Activated gamma-delta T cell treated with Interleukin-2 at 50 U/mL for 16 hours (primary cell): ENCODE results near the gene PDSS2.
"Not testable (repeated sequence)": the region's sequence is repeated elsewhere in the genome, so short reads cannot be mapped to it uniquely, and the experiment has no call there.

Experiments
- DNase-seq: peaks from one replicate; pipeline ENCODE4 v3.0.0-alpha.2; 2020

The PDSS2 gene

DNA sequence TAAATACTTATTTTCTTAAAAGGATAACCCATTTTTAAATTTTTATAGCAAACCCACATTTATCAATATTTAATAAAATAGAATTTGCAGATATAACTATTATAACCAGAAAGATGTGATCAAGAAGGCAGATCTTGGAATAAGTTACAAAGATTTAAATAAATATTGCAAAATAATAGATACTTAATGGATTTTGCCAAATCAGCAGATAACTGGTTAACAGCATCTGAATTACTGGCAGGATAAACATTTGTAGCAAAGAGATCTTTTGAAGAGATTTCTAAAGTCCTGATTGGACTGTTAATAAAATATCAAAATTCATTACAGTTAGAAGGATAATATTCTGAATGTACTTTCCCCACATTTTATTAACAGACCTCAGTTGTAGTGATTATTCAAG is 144.2 kb downstream of the PDSS2 start:
- no peak for DNase-seq

DNA sequence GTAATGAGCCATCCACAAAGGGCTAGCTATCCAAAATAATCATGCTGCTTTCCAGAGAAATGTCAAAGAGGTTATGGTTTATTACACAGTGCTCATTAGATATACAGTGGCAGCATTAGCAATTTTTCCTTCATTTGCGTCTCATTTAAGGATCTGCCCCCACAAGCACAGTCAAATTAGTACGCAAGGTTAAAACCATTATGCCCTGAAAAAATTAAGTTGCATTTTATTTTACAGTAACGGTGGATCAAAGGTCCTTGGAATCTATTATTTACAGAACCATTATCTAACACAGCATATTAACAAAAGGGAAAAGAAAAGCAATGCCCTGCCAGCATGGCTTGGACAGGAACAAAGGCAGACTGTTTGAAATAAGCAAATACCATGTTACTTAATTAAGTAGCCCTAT is 144.8 kb downstream of the PDSS2 start:
- DNase-seq = no peak

DNA sequence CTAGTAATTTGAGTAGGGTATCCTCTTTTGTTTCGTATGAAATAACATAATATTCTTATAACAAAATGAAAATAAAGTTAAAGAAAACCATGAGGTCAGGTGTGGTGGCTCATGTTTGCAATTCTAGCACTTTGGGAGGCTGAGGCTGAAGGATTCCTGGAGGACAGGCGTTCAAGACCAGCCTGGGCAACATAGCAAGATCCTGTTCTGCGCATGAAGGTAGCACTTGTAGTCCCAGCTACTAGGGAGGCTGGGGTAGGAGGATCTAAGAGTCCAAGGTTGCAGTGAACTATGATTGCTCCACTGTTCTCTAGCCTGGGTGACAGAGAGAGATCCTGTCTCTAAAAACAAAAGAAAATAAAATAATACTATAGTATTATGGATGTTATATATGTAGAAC is 145.6 kb downstream of the PDSS2 start:
- no peak for DNase-seq

DNA sequence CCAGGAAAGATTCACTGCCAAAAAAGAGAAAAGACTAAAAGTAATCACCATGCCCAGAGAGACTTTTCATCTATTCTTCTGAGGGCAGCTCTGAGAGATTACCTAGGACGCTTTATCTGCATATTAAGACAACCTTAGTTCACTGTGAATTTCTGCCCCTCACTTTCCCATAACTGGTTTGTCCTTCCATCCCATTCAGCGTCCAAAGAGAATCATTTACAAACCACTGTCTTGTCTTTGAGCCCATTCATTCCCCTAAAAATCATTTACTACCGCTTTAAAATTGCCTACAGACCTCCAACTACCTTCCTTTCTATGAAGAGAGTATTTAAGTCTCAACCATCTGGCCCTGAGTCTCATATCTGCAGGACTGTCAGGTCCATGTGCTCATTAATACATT is 149.0 kb downstream of the PDSS2 start:
- DNase-seq = no peak

DNA sequence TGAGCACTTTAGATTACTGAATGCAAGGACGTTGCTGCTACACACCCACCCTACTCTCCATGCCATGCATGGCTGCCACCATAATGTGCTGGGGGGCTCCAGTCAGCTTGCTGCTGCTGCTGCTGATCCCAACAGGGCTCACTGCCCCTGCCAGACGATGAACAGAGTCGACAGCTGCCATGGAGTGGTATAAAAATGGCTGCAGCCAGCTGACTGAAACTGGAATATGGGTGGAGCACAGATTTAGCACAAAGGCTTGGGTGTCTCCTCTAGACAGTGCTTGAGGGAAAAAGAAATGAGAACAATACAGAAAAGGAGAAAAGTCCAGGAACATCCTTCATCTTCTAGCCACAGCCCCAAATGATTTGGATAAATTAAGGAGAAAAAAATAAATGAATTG is 150.7 kb downstream of the PDSS2 start:
- DNase-seq = no peak

DNA sequence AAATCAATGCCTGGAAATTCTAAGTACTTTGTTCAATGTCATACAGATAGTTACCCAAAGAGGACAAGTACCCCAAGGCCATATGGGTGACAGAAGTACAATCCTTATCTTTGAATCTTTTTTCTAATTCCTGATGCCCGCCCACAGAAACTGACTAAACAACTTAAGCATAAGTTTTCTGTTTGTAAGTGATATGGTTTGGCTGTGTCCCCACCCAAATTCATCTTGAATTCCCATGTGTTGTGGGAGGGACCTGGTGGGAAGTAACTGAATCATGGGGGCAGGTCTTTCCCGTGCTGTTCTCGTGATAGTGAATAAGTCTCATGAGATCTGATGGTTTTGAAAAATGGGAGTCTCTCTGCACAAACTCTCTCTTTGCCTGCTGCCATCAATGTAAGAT is 153.4 kb downstream of the PDSS2 start:
- DNase-seq = not testable (repeated sequence)

DNA sequence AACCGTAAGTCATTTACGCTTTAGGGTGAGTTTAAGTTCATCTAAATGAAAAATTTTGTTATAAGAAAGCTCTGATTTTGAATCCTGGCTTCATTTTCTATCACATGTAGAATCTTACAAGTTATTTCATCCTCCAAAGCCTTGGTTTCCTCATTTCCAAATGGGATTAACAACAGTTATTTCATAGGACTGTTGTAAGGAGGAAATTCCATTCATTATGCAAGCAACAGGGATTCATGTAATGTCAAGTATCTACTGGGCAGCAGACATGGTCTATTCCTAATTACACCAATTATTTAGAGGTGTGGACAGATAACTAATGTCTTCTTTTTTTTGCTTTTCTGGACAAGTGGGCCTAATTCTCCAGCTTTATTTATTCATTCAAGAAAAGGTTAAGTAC is 154.0 kb downstream of the PDSS2 start:
- DNase-seq = no peak

DNA sequence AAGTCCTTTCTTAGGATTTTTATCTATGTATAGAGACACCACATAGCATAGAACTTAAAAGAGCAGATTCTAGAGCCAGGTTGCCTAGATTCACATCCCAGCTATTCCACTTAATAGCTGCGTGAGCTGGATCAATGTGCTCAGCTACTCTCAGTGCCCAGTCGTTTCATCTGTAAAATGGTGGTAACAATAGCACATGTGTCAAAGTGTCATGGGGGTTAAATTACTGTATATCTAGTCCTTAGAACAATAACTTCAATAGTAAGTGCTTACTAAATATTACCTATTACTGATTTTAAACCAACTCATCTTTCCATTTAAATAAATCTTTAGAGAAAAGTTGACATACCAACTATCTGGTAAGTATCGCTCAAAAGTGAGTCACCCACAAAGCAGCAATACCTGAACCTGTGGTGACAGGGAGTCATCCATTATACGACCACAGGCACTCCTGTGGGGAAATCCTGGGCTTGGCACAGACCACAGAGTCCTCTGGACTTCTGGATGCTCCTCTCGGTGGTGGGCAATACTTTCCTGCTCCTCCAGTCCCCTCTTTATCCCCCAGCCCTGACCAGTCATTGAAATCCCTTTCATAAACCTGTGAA is 154.8 kb downstream of the PDSS2 start:
- DNase-seq = no peak

DNA sequence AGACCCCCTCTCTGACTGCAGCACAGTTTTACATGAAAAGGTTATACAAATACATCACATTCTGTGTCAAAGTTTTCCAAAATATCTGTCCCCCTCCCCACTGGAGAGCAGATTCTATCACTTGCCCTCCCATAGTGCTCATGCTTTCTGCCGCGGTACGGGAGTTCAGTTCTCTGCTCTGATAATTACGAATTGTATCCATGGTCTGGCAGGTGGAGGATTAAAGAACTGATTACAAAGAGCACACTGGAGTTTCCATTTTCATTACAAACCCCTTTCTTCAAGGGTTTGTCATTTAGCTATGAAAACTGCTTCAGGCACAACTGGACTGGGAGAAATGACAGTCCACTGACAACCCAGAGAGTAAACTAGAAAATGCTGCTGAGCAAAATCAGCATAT is 166.0 kb downstream of the PDSS2 start:
- no peak for DNase-seq

DNA sequence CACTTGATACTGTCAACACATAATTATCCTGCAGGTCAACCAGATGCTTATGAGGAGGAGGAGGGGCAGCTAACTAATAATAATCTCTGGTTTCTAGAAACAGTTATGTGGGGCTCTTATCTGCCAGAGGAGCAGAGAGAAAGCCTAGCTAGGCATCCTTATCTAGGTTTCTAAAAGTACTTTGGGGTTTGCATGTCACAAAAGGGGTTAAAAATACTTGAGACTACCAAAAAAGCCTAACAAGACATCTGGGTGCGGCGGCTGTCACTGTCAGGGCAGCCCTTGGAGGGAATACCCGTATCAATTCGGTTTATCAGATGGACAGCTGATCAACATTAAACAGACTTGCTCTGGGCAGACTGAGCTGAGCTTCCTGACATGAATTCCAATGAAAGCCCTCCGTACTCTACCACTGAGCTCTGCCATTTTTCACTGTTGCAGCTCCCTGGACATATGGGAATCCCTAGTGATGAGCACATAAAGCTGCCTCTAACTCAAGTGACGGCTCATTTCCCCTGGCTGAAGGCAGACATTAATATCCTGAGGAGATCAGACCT is 166.6 kb downstream of the PDSS2 start:
- DNase-seq = no peak

DNA sequence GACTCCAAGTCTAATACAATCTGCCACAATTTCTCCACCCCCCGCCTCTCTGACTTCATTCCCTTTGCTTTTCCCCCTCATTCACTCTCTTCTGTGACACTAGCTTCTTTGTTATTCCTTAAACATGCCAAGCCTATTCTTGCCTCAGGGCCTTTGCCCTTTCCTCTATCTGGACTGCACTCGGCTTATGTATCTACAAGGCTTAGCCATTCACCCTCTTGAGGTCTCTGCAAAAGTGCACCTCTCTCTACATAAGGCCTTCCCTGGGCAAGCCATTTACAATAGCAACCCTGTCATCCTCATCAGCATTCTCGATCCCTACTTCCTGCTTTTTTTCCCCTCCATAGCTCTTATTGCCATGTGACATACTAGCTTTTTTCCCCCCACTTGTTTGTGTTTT is 168.9 kb downstream of the PDSS2 start:
- DNase-seq = no peak

DNA sequence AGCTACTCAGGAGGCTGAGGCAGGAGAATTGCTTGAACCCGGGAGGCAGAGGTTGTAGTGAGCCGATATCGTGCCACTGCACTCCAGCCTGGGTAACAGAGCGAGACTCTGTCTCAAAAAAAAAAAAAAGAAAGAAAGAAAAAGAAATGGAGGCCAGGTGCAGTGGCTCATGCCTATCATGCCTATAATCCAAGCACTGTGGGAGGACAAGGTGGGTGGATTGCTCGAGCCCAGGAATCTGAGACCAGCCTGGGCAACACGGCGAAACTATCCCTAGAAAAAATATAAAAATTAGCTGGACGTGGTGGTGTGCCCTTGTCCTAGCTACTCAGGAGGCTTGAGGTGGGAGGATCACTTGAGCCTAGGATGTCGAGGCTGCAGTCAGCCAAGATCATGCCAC is 170.1 kb downstream of the PDSS2 start:
- DNase-seq = not testable (repeated sequence)

DNA sequence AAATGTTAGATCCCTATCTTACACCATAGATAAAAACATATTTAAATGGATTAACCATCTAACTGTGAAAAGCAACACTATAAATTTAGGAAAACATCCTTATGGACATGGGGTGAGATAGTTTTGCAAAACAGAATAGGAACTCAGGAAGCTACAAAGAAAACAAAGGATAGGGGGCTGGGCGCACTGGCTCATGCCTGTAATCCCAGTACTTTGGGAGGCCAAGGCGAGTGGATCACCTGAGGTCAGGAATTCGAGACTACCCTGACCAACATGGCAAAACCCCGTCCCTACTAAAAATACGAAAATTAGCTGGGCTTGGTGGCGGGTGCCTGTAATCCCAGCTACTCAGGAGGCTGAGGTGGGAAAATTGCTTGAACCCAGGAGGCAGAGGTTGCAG is 173.7 kb downstream of the PDSS2 start:
- DNase-seq = not testable (repeated sequence)

DNA sequence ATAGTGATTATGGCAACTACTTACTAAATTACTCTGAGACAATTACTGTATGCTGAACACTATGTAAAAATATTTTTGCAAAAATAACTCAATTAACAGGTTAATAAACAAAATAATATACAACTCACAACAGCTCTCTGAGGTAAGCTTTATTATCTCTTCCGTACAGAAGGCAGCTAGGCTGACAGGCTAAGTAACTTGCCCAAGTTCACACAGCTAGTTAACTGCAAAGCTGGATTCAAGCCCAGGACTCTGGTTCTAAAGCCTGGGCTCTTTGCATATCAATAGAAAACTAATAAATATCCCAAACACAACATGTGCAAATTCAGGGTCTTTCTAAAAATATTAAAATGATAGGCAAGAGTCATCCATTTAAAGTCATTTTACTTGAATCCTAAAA is 174.6 kb downstream of the PDSS2 start:
- no peak for DNase-seq

DNA sequence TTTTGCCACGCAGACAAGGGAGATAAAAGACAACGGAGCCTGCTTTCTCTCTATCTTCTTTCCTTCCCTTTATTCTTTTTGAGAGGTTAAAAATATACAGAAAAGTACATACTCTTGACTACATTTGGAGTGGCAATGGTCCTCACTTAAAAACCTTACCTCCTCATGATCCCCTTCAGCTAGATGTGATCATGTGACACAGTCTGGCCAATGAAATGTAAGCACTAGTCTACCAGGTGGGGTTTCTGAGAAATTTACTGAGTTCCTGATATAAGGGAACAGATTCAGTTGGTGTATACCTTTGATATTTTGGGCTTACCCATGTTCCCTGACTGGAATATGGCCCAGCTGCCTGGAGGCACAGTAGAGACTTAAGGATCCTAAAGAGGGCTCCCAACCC is 178.6 kb downstream of the PDSS2 start:
- DNase-seq = no peak

DNA sequence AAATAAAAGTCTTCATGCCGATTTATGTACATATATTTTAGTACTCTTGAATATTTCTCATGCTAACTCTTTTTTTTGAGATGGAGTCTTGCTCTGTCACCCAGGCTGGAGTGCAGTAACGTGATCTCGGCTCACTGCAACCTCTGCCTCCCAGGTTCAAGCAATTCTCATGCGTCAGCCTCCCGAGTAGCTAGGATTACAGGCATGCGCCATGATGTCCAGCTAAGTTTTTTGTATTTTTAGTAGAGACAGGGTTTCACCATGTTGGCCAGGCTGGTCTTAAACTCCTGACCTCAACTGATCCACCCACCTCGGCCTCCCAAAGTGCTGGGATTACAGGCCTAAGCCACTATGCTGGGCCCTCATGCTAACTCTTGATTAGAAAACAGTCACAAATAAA is 179.4 kb downstream of the PDSS2 start:
- not testable (repeated sequence) for DNase-seq

DNA sequence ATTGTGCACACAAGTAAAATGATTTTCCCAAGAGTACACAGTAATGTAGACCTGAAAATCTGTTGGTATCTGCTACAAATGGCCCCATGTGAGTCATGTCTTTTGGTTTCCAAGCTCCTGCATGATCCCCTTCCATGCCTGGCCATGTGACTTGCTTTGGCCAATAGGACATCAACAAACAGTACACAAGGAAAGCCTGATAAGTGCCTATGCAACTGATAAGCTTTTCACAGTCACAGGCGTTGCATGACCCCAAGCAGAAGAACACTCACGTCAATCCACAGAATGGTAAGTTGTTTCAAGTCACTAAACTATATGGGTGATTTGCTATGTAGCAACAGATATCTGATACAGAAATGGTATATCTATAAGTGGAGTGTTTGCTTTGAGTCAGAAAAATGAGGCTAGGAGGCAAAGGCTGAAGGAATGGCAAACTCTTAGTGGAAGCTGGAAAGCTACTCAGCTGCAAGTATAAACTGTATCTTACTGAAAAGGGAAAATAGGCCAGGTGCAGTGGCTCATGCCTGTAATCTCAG is 184.0 kb downstream of the PDSS2 start:
- DNase-seq = no peak

DNA sequence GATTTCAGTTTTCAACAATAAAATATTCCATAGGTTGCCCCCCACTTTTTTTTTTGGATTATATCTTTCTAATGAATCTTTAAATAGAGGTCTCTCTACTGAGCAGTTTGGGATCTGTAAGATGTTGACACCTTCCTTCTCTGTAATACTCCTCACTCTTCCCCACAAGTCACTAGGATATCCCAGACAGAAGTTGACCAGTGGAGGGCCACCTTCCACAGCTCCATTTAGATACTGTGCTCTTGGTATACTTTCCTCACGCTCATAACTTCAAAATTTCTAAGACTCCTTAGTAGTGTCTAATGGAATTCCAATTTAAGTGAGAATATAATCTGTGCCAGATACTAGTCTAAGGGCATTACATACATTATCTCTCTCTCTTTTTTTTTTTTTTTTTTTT is 185.1 kb downstream of the PDSS2 start:
- no peak for DNase-seq

DNA sequence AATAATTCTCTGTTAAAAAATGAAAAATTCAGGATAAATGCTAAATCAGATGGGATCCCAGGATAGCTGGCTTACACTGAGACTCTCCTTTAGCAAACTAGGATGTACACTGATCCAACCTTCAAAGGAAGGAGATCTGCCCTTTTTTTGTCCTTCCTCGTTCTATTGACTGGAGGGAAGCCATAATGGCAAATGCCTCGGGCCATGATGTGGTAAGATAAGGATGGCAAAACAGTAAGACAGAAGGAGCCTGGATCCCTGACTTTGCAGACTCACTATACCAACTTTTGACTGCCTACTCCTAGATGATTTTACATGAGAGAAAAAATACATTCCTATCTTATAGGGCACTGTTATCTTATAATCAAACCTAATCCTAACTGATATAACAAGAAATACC is 187.1 kb downstream of the PDSS2 start:
- DNase-seq = no peak

DNA sequence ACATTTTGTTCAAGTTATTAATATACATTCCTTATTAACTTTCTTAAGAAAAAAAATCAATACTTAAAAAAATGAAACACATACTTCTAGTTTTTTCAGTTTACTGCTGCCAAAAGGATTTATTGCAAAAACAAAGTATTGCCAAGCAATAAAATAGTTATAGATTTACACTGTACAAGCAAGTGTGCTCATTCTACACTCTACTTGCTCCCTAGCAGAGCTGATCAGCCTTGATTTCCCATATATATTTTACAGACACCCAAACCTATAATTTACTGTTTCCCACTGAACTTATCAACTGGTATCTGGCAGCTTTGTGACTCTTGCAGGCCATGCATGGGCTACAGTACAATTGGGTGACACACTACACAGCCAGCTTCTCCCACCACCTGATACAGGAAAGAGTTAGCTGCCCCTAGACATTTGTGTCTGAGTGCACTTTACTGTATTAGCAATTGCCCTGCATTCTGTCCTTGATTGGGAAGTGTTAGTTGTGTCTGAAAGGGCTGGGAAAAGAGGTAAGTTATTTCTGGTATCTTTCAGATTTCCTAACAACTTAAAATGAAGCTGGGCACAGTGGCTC is 188.1 kb downstream of the PDSS2 start:
- no peak for DNase-seq

DNA sequence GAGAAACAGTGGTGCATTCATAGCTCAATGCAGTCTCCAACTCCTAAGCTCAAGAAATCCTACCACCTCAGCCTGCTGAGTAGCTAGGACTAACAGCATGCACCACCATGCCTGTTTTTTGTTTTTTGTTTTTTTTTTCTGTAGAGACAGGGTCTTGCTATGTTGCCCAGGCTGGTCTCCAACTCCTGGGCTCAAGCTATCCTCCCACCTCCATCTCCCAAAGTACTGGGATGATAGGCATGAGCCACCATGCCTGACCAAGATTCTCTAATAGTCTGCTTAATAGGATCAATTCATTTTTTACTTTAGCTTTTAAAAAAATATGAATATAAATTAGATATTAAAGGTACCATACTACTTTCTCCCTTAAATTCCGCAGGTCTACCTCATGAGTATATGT is 191.7 kb downstream of the PDSS2 start:
- no peak for DNase-seq

DNA sequence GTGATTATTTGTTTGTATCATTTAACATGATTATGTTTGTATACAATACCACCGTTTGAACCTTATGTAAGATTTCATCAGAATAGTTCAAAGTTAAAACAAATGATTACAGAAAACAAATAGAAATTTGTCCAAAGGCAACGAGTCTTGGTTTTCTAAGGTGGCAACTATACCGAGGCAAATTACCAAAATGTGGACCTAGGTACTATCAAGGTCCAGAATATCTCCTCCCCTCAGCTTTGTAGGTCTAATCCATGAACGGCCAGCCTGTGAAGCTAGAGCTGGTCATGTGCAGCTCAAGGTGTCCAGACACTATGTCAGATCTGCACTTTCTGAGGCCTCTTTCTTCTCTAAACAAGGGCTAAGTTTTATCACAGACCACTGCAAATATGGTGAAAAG is 192.4 kb downstream of the PDSS2 start:
- DNase-seq = no peak

DNA sequence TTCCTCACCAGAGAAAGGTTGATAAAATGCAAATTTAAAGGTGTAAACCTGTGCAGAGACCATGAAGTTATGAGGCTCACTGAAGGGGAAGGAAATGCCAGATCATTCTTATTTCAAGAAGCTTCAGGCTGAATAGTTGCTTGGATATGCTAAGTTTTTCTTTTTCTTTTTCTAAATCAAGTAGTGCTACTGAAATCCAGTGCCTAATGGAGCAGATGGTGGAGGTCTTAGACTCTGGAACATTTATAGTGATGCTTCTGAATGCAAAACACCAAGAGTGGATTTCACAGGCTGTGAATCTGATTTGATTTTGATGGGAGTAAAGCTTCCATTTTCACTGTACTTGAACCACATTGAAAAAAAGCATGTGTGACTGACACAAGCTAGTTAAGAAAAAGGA is 192.8 kb downstream of the PDSS2 start:
- DNase-seq = no peak

DNA sequence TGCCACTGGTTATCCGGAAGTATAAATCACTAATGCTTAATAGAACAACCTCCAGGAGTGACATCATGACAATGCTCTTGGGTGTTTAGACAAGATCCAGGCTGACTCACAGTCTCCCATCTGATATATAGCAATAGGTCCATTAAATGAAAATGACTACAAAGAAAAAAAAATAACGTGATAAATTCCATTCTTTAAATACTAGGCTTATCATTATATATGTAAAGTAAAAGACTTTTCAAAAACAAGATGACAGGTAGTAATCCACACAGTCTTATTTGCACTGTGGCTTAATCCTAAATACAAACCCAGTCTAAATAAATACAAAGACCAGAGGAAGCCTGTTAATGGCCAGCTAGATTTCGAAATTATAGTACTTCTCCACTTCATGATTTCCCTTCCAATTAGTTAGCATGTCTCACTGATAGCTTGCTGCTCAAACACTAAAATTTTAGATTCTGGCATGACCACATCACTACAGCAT is 195.0 kb downstream of the PDSS2 start:
- DNase-seq = no peak

DNA sequence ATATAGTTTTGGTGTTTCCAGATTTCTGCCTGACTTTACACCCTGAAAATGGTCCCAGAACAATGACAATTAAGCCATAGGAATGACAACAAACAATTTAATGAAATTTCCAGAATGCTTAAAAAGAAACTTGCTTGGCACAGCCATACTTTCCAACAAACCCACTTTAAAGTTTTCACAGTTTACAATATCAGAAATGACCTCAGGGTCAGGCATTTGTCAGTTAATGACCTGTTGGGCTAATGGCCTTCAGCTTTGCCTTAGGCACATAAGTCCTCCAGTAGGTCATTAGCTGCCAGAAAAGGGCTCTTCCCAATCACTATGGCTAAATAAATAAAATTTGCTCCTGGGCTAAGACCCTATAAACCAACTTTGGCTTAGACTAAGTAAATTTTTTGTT is 199.4 kb downstream of the PDSS2 start:
- DNase-seq = no peak
